PFSK-1 (cell line): ENCODE measurements around the gene APC2.
A peak's percentile ranks its signal among the peaks of the same experiment; 100 is the strongest.

ENCODE experiments used
- FOXP2 ChIP-seq: optimal IDR thresholded peaks from 2 replicates; pipeline ENCODE3; 2011; ENCODE audit warnings: borderline replicate concordance, control low read depth, inconsistent platforms; ENCODE audit not compliant: insufficient read depth; ENCODE audit errors: extremely low read length, extremely low read depth
- POLR2AphosphoS5 ChIP-seq: IDR thresholded peaks from 2 replicates; pipeline ENCODE4 v1.6.1; 2012; ENCODE audit warnings: low read depth, mild to moderate bottlenecking, control low read depth, low read length, moderate library complexity
- SIN3A ChIP-seq: IDR thresholded peaks from 2 replicates; pipeline ENCODE4 v1.6.1; 2012; ENCODE audit warnings: mild to moderate bottlenecking, low read length, moderate library complexity, borderline replicate concordance; ENCODE audit not compliant: insufficient read depth
- TAF1 ChIP-seq: IDR thresholded peaks from 2 replicates; pipeline ENCODE4 v1.6.1; 2012; ENCODE audit warnings: low read length, control low read depth, borderline replicate concordance; ENCODE audit not compliant: insufficient read depth
- TF ChIP-seq, protein P1 (sequence below), 2 experiments: IDR thresholded peaks; 2 replicates each; pipeline versions ENCODE4 v1.6.1 to v1.8.0; 2011 to 2012; ENCODE audit warnings: low read depth in 2 of 2, low read length in 2 of 2, control low read depth in 1 of 2, inconsistent platforms in 1 of 2, mild to moderate bottlenecking in 1 of 2, moderate library complexity in 1 of 2; ENCODE audit not compliant: insufficient read depth in 1 of 2

APC2 gene

DNA sequence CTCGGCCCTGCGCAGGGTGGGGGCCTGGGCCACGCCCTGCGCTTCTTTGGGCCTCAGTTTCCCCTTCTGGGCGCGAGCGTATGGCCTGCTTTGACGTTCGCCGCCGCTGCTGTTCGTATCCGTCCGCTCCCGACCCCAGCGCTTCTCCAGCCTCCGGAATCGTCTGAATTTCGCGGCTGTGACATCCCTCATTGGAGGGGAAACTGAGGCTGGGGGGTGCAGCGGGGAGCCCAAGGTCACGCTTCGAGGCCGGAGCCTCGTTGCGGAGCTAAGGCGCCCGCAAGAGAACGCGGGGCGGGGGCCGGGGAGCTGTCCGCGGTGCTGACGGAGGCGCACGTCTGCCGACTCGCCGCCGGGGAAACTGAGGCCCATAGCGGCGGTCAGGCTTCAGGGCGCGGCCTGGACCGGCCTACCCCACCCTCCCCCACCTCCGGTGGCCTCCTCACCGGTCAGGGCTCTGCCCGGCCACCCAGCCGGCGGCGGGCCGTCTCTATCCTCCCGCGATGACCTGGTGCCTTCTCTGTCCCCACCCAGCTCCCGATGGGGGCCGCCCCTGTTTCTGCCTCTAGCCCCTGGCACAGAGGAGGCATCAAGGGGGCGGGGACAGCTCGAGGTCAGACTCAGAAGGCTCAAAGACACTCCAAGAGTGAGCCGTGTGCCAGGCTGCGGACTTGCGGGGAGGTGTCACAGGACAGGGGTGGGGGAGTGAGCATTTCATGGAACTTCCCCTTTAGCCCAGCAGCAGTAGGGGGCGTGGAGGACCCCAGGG is 3.0 kb upstream of the APC2 start:
- TF ChIP-seq, protein P1, sequence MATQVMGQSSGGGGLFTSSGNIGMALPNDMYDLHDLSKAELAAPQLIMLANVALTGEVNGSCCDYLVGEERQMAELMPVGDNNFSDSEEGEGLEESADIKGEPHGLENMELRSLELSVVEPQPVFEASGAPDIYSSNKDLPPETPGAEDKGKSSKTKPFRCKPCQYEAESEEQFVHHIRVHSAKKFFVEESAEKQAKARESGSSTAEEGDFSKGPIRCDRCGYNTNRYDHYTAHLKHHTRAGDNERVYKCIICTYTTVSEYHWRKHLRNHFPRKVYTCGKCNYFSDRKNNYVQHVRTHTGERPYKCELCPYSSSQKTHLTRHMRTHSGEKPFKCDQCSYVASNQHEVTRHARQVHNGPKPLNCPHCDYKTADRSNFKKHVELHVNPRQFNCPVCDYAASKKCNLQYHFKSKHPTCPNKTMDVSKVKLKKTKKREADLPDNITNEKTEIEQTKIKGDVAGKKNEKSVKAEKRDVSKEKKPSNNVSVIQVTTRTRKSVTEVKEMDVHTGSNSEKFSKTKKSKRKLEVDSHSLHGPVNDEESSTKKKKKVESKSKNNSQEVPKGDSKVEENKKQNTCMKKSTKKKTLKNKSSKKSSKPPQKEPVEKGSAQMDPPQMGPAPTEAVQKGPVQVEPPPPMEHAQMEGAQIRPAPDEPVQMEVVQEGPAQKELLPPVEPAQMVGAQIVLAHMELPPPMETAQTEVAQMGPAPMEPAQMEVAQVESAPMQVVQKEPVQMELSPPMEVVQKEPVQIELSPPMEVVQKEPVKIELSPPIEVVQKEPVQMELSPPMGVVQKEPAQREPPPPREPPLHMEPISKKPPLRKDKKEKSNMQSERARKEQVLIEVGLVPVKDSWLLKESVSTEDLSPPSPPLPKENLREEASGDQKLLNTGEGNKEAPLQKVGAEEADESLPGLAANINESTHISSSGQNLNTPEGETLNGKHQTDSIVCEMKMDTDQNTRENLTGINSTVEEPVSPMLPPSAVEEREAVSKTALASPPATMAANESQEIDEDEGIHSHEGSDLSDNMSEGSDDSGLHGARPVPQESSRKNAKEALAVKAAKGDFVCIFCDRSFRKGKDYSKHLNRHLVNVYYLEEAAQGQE (IDR thresholded peaks at IDR 0.05; ENCODE audit: insufficient read depth in 1 of 2, low read depth in 2 of 2, low read length in 2 of 2): peak; percentile 90 to 94
- TF ChIP-seq SIN3A: no peak

DNA sequence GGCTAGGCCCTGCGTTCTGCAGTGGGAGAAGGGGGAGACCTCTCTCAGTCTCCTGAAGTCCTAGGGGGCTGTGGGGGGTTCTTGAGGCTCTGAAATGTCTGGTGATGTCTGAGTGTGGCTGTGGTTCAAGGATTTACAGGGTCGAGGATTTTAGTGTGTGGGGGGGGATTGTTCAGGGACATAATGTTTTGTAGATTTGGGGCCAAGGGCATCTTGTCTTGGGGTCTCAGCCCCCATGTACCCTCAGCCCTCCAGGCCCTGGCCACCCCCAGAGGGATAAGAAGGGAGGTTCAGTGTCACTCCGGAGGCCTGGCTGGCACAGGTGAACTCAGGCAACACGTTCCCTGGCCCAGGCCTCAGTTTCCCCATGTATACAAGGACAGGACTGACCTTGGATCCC is 2.4 kb upstream of the APC2 start:
- TF ChIP-seq SIN3A (no peak), POLR2AphosphoS5 (no peak), FOXP2 (no peak), TAF1 (no peak)
- TF ChIP-seq, protein P1 (IDR thresholded peaks at IDR 0.05; ENCODE audit: insufficient read depth in 1 of 2, low read depth in 2 of 2, low read length in 2 of 2): no peak

DNA sequence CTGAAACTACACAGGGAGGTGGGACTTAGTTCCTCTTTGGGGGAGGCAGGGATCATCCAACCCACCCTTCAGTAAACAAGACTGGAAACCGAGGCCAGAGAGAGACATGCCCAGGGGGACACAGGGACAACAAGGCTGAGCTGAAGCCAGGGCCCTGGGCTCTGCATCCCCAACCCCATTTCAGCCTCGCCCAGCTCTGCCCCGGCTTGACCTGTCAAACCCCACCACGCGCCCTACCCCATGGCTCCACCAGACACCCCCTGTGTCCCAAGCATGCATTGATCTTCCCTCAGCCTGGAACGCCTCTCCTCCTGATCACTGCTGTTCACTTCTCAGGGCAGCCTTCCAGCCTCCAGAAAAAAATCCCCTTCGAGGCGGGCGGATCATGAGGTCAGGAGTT is 2.0 kb upstream of the APC2 start:
- TF ChIP-seq, protein P1 (IDR thresholded peaks at IDR 0.05; ENCODE audit: insufficient read depth in 1 of 2, low read depth in 2 of 2, low read length in 2 of 2): 0 out of 4 replicates have a peak, but pooled peaks of 1 of the 2 experiments have one; percentile 24
- TF ChIP-seq FOXP2 (no peak), SIN3A (no peak), POLR2AphosphoS5 (no peak), TAF1 (no peak)

DNA sequence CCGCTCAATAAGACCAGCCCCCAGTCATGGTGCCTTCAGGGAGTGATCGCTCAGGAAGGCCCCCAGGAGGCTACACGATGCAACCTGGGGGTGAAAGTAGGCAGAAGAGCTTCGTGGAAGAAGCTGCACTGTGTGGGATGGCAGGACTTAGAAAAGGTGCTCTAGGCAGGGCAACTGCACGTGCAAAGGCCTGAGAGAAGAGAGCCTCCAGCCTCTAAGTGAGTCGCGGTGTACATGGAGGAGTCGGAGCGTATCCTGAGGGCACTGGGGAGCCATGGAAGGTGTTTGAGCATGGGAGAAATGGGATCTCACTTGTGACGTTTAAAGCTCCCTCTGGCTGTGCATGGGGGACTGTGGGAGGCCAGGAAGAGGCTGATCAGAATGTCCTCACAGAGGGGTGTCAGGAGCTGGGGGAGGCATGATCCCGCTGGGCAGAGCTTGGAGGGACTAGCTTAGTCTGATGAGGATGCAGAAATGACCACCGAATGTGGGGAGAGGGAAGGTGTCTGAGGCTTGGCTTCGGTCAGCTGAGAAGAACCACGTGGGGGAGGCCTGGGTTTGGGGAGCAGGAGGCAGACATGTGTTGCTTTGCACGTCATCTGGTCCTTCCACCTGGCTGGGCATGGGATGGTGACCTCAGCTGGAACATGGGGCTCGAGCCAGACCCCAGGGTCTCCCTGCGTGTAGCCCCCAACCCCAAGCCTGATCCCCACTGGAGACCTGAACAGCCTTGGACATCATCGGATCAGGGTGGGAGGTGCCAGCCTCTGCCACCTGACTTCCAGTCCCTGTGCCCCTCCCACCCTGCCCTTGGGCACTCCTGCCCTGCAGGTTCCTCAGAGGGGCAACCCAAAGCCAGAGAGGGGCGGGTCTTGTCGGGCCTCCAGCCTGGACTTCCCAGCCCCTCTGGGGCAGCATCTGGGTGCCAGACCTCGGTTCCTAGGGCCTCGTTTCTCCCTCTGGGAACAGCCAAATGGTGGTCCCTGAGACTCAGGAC is 1.1 kb downstream of the APC2 start:
- TF ChIP-seq FOXP2 (no peak), TAF1 (no peak), POLR2AphosphoS5 (no peak), SIN3A (no peak)
- TF ChIP-seq, protein P1 (IDR thresholded peaks at IDR 0.05; ENCODE audit: insufficient read depth in 1 of 2, low read depth in 2 of 2, low read length in 2 of 2): no peak
